Fibroblast of lung (primary cell): ENCODE results near the gene ZNF486. TPM values are rescaled to one million over a fixed set of nuclear protein-coding genes. Genes with fewer than 3 reads are reported as not detected.

Source experiments
- polyA plus RNA-seq, 2 donors: library from polyadenylated mRNA; depleted of rRNA in 1 of 2; stranded (reverse) in 1 of 2; unstranded in 1 of 2; fragments of >200 nt; gene quantifications; 2 replicates each; pipeline ENCODE4 v1.2.1, GENCODE V29; 2011 to 2012; ENCODE audit warnings: missing spikeins in 1 of 2
- total RNA-seq: library from RNA; depleted of rRNA; stranded (reverse); fragments of >200 nt; gene quantifications from 2 replicates; pipeline ENCODE4 v1.2.1, GENCODE V29; 2014

The ZNF486 gene
- total and polyA plus RNA-seq, 2 donors (not counting 1 experiment from before 2014, with no cell fraction given): 4.0 to 4.6 TPM

Other genes starting within 250 kb of the ZNF486 start
- gene ZNF682, start 127.7 kb upstream of the ZNF486 start, total RNA-seq: 1.3 and 2.5 TPM in 2 replicates
- 1.3 and 1.4 TPM in 2 replicates for gene ZNF682, start 127.7 kb upstream of the ZNF486 start, polyA plus RNA-seq
- gene ZNF90, start 89.2 kb upstream of the ZNF486 start, total RNA-seq: 1.5 and 2.8 TPM in 2 replicates
- 1.3 and 3.2 TPM in 2 replicates for gene ZNF90, start 89.2 kb upstream of the ZNF486 start, polyA plus RNA-seq